ENCODE data around the gene TAB2.
A peak's percentile ranks its signal among the peaks of the same experiment; 100 is the strongest.

TAB2 gene

GRCh38 chr6:149421132-149421531, 103.6 kb downstream of the TAB2 start:
- peaks cover 4% of the 10 kb centered on the region for H3K4me1 Mint-ChIP-seq (ENCODE audit: low read depth)
- H3K36me3 Mint-ChIP-seq = peaks cover 2% of the 10 kb centered on the region
- H3K27me3 Mint-ChIP-seq = no peaks in the 10 kb centered on the region
- no peak overlapping the region for H3K27ac Mint-ChIP-seq
- H3K4me3 Mint-ChIP-seq = no peak overlapping the region
- H3K9me3 Mint-ChIP-seq (ENCODE audit: low read depth) = peaks cover 1% of the 10 kb centered on the region

- H3K36me3 Mint-ChIP-seq = peaks cover 2% of the 10 kb centered on the region
- H3K27ac Mint-ChIP-seq = no peak overlapping the region
- H3K4me1 Mint-ChIP-seq (ENCODE audit: low read depth) = peaks cover 3% of the 10 kb centered on the region
- H3K4me3 Mint-ChIP-seq = no peak overlapping the region
- no peaks in the 10 kb centered on the region for H3K9me3 Mint-ChIP-seq (ENCODE audit: low read depth)
- H3K27me3 Mint-ChIP-seq = no peaks in the 10 kb centered on the region
These were observed 105.1 kb downstream of the TAB2 start for GRCh38 chr6:149422581-149422980.

GRCh38 chr6:149423964-149424440, 106.5 kb downstream of the TAB2 start:
- H3K27me3 Mint-ChIP-seq = no peaks in the 10 kb centered on the region
- no peaks in the 10 kb centered on the region for H3K9me3 Mint-ChIP-seq (ENCODE audit: low read depth)
- H3K36me3 Mint-ChIP-seq = peaks cover 2% of the 10 kb centered on the region
- H3K27ac Mint-ChIP-seq = no peak overlapping the region
- peaks cover 3% of the 10 kb centered on the region for H3K4me1 Mint-ChIP-seq (ENCODE audit: low read depth)
- H3K4me3 Mint-ChIP-seq = no peak overlapping the region

GRCh38 chr6:149425224-149425623, 107.7 kb downstream of the TAB2 start:
- Mint-ChIP-seq H3K27me3 (no peaks in the 10 kb centered on the region), H3K9me3 (ENCODE audit: low read depth) (no peaks in the 10 kb centered on the region), H3K27ac (no peak overlapping the region), H3K4me3 (no peak overlapping the region), H3K4me1 (ENCODE audit: low read depth) (peaks cover 4% of the 10 kb centered on the region), H3K36me3 (peaks cover 2% of the 10 kb centered on the region)

- H3K27me3 Mint-ChIP-seq = no peaks in the 10 kb centered on the region
These were observed 108.2 kb downstream of the TAB2 start for GRCh38 chr6:149425754-149426153.

GRCh38 chr6:149428606-149429005, 111.1 kb downstream of the TAB2 start:
- Mint-ChIP-seq H3K27me3 (no peaks in the 10 kb centered on the region), H3K4me1 (ENCODE audit: low read depth) (peaks cover 4% of the 10 kb centered on the region), H3K9me3 (ENCODE audit: low read depth) (no peaks in the 10 kb centered on the region), H3K36me3 (peaks cover 2% of the 10 kb centered on the region), H3K4me3 (no peak overlapping the region), H3K27ac (no peak overlapping the region)

More at GRCh38 chr6:149425754-149426153, 108.2 kb downstream of the TAB2 start:
- no peaks in the 10 kb centered on the region for H3K9me3 Mint-ChIP-seq (ENCODE audit: low read depth)
- H3K36me3 Mint-ChIP-seq = peaks cover 2% of the 10 kb centered on the region
- H3K4me3 Mint-ChIP-seq = no peak overlapping the region
- H3K27ac Mint-ChIP-seq = no peak overlapping the region
- peaks cover 1% of the 10 kb centered on the region for H3K4me1 Mint-ChIP-seq (ENCODE audit: low read depth)

GRCh38 chr6:149429427-149430360, 112.2 kb downstream of the TAB2 start:
- peaks cover 4% of the 10 kb centered on the region for H3K4me1 Mint-ChIP-seq (ENCODE audit: low read depth)
- H3K4me3 Mint-ChIP-seq = no peak overlapping the region
- peaks cover 2% of the 10 kb centered on the region for H3K36me3 Mint-ChIP-seq
- H3K27ac Mint-ChIP-seq = no peak overlapping the region
- no peaks in the 10 kb centered on the region for H3K9me3 Mint-ChIP-seq (ENCODE audit: low read depth)
- no peaks in the 10 kb centered on the region for H3K27me3 Mint-ChIP-seq

- Mint-ChIP-seq H3K4me3 (peak overlapping the region; percentile 55), H3K27me3 (no peaks in the 10 kb centered on the region), H3K9me3 (ENCODE audit: low read depth) (no peaks in the 10 kb centered on the region), H3K4me1 (ENCODE audit: low read depth) (peaks cover 6% of the 10 kb centered on the region), H3K36me3 (no peaks in the 10 kb centered on the region), H3K27ac (no peak overlapping the region)
These were observed 114.6 kb downstream of the TAB2 start for GRCh38 chr6:149431905-149432775.

GRCh38 chr6:149433405-149433804, 115.9 kb downstream of the TAB2 start:
- peaks cover 12% of the 10 kb centered on the region for H3K4me1 Mint-ChIP-seq (ENCODE audit: low read depth)
- H3K36me3 Mint-ChIP-seq = no peaks in the 10 kb centered on the region
- no peaks in the 10 kb centered on the region for H3K9me3 Mint-ChIP-seq (ENCODE audit: low read depth)
- no peak overlapping the region for H3K27ac Mint-ChIP-seq
- no peak overlapping the region for H3K4me3 Mint-ChIP-seq
- no peaks in the 10 kb centered on the region for H3K27me3 Mint-ChIP-seq

GRCh38 chr6:149433881-149434280, 116.4 kb downstream of the TAB2 start:
- no peaks in the 10 kb centered on the region for H3K36me3 Mint-ChIP-seq
- no peak overlapping the region for H3K27ac Mint-ChIP-seq
- no peaks in the 10 kb centered on the region for H3K9me3 Mint-ChIP-seq (ENCODE audit: low read depth)
- peaks cover 13% of the 10 kb centered on the region for H3K4me1 Mint-ChIP-seq (ENCODE audit: low read depth)
- H3K4me3 Mint-ChIP-seq = no peak overlapping the region
- no peaks in the 10 kb centered on the region for H3K27me3 Mint-ChIP-seq

- Mint-ChIP-seq H3K4me1 (ENCODE audit: low read depth) (peaks cover 13% of the 10 kb centered on the region), H3K27me3 (no peaks in the 10 kb centered on the region), H3K4me3 (no peak overlapping the region), H3K27ac (no peak overlapping the region), H3K36me3 (no peaks in the 10 kb centered on the region), H3K9me3 (ENCODE audit: low read depth) (no peaks in the 10 kb centered on the region)
These were observed 118.5 kb downstream of the TAB2 start for GRCh38 chr6:149435919-149436586.

GRCh38 chr6:149436647-149437046, 119.1 kb downstream of the TAB2 start:
- Mint-ChIP-seq H3K9me3 (ENCODE audit: low read depth) (no peaks in the 10 kb centered on the region), H3K36me3 (no peaks in the 10 kb centered on the region), H3K4me3 (no peak overlapping the region), H3K27me3 (peaks cover 2% of the 10 kb centered on the region), H3K4me1 (ENCODE audit: low read depth) (peaks cover 13% of the 10 kb centered on the region), H3K27ac (no peak overlapping the region)

GRCh38 chr6:149437212-149437611, 119.7 kb downstream of the TAB2 start:
- H3K27ac Mint-ChIP-seq = no peak overlapping the region
- peaks cover 10% of the 10 kb centered on the region for H3K4me1 Mint-ChIP-seq (ENCODE audit: low read depth)
- no peaks in the 10 kb centered on the region for H3K36me3 Mint-ChIP-seq
- H3K9me3 Mint-ChIP-seq (ENCODE audit: low read depth) = no peaks in the 10 kb centered on the region
- H3K27me3 Mint-ChIP-seq = peaks cover 2% of the 10 kb centered on the region
- no peak overlapping the region for H3K4me3 Mint-ChIP-seq

- Mint-ChIP-seq H3K36me3 (no peaks in the 10 kb centered on the region), H3K4me3 (no peak overlapping the region), H3K4me1 (ENCODE audit: low read depth) (peaks cover 10% of the 10 kb centered on the region), H3K27me3 (peaks cover 2% of the 10 kb centered on the region), H3K27ac (no peak overlapping the region), H3K9me3 (ENCODE audit: low read depth) (no peaks in the 10 kb centered on the region)
These were observed 121.3 kb downstream of the TAB2 start for GRCh38 chr6:149438855-149439254.

Data from activated naive CD8-positive, alpha-beta T cell (primary cell).